ENCODE results near the gene NACA.
A peak's percentile ranks its signal among the peaks of the same experiment; 100 is the strongest.
"Not testable (repeated sequence)": the region's sequence is repeated elsewhere in the genome, so short reads cannot be mapped to it uniquely, and the experiment has no call there.

The NACA gene

DNA sequence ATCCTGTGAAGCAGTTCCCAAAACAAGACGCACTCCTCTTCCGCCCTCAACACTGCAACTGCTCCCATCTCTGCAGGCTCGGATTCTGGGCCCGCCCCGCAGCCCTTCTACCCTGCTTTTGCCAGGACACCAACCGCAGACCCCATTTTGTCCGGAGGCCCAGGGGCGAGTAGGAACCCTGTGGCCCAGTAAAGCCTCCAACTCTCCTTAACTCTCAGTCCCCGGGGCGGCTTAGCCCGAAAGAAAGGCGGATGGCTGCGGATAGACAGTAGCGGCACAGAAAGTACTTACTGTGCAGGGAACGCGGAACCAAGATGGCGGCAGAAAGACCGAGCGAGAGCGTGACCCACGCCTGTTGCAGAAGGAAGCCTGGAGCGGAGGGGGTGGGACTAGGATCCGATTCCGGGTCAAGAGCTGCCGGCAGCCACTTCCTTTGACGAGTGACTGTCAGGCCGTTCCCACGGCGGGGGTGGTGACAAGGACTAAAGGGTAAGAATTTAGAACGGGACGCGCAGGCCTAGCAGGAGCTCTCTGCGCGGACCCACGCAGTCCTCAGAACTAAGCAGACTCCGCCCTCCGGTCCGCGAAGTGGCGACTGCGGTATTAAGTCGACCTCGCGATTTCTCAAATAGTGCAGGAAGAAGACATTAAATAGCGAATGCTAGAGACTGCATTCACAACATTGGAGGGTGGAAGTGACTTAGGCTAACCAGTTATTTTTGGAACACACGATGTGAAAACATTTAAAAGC, at the start of gene NACA:
Gene NACA (minus strand): TSS at position 328 of the 751 bp plus-strand sequence. CDS start 778 bp downstream, outside the sequence.
- peak; percentile 95 for DNase-seq (ENCODE audit: low read depth in 2 of 2)

DNA sequence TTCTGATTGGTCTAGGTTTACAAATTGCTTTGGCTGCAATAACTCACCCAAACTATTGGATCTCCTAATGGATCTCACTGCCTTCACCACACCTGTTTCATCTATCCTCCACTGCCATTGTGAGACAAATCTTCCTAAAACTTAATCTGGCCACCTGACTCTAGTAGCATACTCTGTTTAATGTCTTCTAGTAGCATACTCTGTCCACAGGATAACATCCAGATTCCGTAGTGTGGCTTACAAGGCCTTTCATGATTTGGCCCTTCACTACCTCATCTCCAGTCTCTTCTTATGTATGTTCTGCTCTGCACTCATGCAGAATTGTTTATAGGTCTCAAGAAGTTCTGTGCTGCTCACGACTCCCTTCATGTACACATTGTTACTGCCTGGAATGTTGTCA, 48.0 kb upstream of the NACA start:
- DNase-seq (ENCODE audit: low read depth in 2 of 2), result no peak

DNA sequence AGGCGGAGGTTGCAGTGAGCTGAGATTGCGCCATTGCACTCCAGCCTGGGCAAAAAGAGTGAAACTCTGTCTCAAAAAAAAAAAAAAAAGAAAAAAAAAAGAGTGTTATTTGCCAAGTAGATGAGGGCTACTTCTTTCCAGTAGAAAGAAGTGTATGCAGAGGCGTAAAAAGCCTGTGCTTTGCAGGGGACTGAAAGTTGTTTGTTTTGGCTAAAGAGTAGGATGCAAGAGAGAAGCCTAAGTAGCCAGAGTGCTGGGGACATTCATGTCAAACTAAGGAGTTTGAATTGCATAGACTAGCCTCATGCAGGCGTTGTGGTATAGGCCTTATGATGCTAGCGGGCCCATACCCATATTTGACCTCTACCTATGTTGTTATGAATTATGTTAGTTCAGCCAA, 47.5 kb upstream of the NACA start:
- no peak for DNase-seq (ENCODE audit: low read depth in 2 of 2)

DNA sequence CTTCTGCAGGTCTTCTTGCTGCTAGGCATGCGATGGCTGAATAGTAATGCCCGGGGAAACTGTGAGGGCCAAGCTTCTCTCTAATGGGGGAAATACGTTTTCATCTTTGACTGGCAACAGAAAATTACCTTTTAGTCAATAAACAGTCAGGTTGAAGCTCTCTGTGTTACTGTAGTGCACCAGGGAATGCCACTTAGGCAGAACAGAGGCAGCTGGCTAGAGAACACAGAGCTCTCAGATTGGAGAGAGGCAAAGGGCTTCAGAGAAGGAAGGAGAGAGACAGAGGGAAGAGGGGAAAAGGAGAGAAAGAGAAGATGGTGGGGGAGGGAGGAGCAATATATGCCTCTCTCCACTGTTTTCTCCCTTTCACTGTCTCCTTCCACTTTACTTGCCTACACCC, 44.8 kb upstream of the NACA start:
- no peak for DNase-seq (ENCODE audit: low read depth in 2 of 2)

DNA sequence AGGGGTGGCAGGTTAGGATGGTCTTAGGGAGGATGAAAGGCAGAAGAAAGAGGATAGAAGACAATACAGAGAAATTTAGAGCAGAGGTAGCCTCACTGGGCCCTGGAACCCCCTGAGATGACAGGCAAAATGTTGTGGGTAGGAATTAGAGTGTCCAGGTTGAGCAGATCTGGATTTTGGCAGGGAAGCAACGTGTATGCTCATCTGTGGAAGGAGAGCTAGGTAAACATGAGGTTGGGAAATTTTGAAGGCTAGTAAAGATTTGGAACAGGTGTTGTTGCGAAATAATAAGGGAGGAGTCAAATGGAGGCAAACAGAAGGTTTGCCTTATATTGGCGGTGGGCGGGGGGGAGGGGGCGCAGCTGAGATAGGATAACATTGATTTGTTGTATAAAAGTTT, 43.3 kb upstream of the NACA start:
- no peak for DNase-seq (ENCODE audit: low read depth in 2 of 2)

DNA sequence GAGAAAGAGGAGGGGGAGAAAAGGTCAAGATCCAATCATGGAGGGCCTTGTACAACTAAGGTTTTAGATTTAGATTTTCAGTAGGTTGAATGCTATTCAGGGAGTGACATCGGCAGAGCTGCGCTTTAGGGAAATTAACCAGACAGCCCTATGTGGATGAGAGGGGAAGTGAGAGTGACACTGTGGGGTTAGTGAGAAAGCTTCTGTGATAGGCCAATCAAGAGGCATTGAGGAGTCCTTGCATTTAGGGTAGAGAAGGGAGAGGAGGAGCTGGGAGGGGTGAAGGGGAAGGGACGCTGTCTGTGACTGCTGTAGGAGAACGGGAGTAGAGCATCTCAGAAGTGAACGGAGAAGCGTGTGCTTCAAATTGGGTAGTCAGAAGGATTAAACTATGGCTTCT, 41.4 kb upstream of the NACA start:
- no peak for DNase-seq (ENCODE audit: low read depth in 2 of 2)

DNA sequence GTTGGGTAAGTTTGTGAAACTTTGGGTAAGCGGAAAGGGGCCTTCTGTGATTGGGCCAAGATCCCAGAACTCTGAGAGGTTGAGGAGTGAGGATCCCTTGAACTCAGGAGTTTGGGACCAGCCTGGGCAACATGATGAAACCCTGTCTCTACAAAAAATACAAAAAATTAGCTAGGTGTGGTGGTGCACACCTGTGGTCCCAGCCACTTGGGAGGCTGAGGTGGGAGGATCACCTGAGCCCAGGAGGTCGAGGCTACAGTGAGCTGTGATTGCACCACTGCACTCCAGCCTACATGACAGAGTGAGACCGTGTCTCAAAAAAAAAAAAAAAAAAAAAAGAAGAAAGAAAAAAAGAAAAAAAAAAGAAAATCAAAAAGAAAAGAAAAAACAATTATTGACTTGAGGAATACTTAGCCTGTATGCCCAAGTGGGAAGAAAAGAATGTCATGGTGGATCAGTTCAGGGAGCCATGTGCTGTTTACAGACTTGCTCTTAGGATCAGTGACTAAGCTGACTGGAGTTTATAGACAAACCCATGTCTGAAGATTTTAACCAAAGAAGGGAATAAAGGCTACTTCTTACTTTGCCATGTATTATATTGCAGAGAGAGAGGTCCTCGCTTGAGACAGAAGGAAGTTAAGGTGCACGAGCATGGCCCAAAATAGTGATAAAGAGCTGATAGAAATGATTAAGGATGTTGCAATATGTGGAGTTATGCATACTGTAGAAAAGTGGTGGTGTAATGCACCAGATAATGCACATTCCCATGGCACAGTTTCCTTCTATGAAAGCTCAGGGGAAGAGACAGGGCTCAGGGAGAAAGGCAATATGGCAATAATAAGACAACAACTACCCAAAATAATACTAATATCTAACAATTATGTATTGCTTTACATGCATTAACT, 38.9 kb upstream of the NACA start:
- DNase-seq (ENCODE audit: low read depth in 2 of 2), result peak in 1 of 2 experiments; percentile 6

DNA sequence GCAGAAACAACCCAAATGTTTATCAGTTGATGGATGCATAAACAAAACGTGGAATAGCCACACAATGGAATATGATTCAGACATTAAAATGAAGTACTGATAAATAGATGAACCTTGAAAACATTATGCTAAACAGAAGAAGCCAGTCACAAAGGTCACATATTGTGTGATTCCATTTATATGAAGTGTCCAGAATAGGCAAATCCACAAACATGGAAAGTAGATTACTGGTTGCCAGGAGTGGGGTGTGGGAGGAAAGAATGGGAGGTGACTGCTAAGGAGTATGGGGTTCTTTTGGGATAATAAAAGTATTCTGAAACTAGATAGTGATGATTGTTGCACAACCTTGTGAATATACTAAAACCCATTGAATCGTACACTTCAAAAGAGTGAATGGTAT, 36.7 kb upstream of the NACA start:
- no peak for DNase-seq (ENCODE audit: low read depth in 2 of 2)

DNA sequence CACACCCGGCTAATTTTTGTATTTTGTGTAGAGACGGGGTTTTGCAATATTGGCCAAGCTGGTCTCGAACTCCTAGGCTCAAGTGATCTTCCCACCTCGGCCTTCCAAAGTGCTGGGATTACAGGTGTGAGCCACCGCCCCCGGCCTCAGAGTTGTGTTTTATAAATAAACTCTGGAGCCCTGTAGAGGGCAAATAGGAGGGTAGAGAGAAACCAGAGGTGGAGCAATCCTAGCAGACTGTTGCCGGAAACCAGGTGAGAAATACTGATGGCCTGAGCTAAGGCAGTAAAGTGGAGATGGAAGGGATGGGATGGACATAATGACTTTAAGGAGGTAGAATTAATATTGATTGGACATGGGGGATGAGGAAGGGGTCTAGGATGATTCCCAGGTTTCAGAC, 35.4 kb upstream of the NACA start:
- no peak for DNase-seq (ENCODE audit: low read depth in 2 of 2)

DNA sequence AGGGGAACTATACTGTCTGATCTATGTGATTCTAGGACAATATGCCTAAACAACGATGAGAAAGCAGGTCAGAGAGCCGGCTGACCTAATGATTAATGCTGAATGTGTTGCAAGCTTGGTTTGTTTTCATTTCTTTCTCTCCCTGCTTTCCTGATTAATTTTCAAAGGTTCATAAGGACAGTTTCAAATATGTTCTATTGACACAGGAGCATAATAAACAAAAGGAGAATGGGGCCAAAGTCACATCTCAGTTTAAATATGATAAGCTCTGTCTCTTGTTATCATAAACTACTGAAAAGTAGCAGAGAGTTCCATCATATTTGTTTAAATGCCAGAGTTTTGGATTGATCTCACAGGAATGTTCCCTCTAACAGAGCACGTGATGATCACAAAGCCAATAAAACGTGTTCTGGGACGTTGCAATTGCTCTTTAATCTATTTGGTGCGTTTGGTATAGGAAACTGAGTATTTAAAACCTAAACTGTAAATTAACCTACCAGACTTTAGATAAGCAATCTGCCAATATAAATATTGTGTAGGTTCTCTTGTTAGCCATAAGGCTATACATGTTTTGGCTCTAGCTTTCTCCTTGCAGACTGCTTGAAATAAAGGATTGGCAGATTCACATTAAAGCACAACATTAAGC, 34.3 kb upstream of the NACA start:
- no peak for DNase-seq (ENCODE audit: low read depth in 2 of 2)

DNA sequence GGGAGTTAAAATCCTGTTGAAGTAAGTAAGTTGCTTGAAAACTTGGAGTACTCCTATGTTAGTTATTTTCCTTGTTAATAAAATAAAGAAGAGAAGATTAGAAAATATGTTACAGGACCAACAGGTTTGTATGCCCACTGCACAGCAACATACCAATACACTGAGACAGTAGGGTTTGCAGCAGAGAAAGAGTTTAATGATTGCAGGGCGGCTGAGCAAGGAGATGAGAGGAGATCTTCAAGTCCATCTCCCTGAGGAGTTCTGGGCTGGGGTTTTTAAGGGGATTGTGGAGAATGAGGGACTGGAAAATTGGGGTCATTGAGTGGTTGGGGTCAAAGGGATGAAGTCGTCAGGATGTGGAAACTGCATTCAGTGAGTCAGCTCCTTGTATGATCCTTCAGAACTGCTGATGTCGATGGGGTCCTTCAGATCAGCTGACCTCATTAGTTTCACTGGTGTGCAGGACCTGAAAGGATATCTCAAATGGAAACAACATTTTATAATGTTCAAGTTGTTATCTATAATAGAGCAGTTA, 33.7 kb upstream of the NACA start:
- DNase-seq (ENCODE audit: low read depth in 2 of 2), result no peak

DNA sequence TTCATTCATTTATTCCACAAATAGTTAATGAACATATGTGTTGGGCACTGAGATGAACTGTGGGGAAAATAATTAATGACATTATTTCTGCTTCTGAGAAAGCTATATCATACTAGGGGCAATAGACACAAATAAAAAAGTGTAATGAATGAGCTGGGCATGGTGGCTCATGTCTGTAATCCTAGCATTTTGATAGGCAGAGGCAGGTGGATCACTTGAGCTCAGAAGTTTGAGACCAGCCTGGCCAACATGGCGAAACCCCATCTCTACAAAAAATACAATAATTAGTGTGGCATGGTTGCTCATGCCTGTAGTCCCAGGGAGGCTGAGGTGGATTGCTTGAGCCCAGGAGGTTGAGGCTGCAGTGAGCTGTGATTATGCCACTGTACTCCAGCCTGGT, 32.9 kb upstream of the NACA start:
- not testable (repeated sequence) for DNase-seq (ENCODE audit: low read depth in 2 of 2)

DNA sequence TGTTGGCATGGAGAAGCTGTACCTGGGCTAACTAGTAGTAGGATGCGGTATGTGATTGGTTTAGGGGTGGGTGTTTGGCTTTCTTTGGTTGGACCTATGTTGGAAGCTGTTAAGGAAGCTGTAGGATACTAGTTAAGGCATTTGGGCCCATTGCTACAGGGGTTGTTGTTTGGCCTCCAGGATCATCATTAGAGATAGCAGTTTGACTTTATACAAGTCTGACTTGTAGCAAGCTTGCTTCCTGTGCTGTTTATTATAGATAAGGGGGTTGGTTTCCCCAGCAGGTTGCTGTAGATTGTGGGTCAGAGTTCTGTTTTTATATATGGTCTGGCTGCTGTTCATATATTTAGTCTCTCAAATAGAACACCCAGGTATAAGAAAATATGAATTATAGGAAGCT, 28.5 kb upstream of the NACA start:
- DNase-seq (ENCODE audit: low read depth in 2 of 2), result no peak

DNA sequence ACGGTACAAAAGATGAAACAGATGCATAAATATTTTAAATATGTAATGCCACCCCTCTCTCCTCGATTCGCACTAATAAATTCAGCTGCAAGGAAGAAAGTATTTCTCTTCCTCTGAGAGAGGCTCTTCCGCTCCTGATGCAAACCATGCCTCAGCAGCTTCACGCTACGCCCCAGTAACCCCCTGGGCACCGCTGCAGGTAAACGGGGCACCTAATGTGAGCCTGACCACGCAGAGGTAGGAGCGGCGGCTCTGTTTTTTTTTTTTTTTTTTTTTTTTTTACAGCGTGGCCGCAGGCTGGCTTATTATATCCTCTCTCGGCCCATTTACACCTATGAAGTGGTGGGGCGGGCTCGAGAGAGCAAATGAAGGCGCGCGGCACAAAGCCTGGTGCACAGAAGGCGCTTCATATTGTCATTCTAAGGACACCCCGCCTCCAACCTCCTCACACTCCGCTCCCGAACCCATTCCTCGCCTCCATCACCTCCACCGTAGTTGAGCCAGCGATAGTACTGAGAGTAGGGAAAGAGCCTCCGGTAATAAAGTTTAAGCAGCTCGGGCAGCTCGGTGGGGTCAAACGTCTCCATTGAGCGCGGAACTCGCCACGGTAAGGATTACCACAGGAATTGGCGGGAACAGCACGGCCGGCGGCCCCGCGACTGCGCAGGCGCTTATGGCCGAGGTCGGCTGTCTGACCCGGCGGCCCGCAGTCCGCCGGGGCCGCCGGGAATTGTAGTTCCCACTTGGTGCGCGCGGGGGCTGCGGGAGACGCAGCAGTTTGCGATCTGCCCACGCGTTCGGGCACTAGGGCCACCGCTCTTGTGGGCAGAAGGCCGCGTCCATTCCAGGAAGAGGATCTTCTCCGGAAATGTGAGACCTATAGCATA, 26.9 kb upstream of the NACA start, which contains the start of gene PRIM1:
Gene PRIM1 (minus strand): TSS at position 612 of the 887 bp plus-strand sequence. CDS start 25 bp downstream, at position 587.
- DNase-seq (ENCODE audit: low read depth in 2 of 2), result peak; percentile 34 to 42

DNA sequence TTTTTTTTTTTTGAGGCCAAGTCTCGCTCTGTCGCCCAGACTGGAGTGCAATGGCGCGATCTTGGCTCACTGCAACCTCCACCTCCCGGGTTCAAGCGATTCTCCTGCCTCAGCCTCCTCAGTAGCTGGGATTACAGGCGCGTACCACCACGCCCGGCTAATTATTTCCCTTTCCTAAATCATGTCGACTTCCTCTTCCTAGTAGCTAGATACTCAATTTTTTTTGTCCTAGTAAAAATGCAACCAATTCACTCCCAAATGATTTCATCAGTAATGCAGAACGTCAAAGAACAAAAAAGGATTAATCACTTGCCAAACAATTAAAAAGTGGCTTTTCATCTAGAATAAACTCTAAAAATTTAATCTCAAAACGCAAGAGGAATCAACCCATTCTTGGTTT, 25.5 kb upstream of the NACA start:
- DNase-seq (ENCODE audit: low read depth in 2 of 2), result not testable (repeated sequence)

DNA sequence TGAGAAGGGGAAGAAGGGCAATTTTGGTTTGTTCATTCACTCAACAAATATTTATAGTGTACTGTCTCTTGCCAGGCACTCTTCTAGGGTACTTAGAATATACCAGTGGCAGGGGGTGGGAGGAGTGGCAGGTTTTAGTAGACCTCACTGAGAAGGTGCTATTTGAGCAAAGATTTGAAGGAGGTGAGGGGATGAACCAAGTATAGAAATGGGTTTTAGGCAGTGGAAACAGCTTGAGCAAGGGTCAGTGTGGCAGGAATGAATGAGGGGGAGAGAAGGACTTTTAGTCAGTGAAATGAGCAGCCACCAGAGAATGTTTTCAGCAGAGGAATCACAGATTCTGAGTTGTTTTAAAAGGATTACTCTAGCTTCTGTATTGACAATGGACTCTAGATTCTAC, 24.8 kb upstream of the NACA start:
- DNase-seq (ENCODE audit: low read depth in 2 of 2), result no peak

DNA sequence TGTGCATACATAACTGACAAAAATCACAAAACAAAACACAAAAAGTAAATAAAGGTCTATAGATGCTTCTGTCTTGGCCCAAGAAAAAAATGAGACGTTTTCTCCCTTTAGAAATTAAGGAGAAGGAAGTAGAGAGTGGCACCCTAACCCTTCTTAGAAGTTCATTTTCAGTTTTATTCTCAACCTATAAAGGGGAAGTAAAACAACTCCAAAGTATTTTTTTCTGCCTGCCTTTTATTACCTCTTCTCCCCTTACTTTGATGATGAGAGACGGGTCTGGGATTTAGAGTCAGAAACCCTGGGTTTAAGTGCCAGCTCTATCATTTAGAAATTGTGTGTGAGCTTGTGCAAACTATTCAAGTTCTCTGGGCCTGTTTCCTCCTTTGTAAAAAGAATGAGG, 24.3 kb upstream of the NACA start:
- no peak for DNase-seq (ENCODE audit: low read depth in 2 of 2)

DNA sequence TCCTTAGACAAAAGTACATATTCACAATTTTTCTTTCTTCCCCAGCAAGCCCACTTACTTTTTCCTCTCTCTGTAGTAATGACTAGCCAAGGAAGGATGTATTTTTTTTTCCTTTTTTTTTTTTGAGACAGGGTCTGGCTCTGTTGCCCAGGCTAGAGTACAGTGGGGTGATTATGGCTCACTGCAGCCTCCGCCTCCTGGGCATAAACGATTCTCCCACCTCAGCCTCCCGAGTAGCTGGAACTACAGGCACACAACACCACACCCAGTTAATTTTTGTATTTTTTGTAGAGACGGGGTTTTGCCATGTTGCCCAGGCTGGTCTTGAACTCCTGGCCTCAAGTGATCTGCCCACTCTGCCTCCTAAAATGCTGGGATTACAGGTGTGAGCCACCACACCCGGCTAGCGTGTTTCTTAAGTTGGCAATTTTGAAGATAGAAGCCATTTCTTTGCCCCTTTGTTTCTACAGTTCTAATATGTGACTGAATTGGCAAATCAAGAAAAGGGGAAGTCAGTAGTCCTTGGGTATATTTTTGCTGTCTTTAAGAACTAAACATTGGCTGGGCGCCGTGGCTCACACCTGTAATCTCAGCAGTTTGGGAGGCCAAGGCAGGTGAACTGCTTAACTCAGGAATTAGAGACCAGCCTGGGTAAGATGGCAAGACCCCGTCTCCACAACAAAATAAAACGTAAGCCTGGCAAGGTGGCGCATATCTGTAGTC, 3.2 kb upstream of the NACA start:
- no peak for DNase-seq (ENCODE audit: low read depth in 2 of 2)

DNA sequence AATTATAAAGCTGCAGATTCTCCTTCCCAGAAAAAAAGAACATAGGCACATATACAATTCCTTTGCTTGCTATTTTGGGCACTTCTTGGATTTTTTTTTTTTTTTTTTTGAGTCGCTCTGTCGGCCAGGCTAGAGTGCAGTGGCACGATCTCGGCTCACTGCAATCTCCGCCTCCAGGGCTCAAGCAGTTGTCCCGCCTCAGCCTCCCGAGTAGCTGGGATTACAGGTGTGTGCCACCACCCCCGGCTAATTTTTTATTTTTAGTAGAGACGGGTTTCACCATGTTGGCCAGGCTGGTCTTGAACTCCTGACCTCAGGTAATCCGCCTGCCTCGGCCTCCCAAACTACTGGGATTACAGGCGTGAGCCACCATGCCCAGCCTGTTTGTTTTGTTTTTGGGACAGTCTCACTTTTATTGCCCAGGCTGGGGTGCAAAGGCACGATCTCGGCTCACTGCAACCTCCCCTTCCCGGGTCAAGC, 1.1 kb upstream of the NACA start:
- not testable (repeated sequence) for DNase-seq (ENCODE audit: low read depth in 2 of 2)

DNA sequence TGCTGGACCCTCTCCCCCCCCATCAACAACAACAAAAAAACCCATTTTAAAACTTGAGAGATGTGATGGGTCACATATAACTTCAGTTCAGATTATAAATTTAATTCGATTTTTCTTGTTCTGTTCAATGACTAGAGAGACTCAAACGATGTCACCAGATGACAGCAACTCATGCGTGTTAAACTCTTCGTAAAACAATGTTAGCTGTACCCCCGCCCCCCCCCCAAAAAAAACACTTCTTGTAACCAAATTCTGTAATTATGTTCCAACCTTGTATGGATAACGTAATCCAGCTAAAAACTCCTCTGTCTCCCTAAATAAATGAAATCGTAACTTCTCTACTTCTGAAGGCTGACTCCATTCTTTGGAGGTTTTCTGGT, 614 bp upstream of the NACA start:
- no peak for DNase-seq (ENCODE audit: low read depth in 2 of 2)

DNA sequence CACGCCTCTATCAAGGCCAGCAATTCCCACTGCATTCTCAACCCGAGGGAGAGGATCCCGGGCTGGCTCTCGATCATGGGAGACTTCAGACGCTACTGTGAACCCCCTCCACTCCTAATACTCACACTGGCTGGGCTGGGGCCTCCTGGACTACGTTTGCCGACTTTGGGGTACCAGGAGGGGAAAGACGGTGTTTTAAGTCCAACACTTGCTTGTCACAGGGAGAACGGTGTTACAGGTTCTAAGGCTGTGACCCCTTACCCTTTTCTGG, 463 bp downstream of the NACA start:
- DNase-seq (ENCODE audit: low read depth in 2 of 2), result no peak

Data from fibroblast of skin of left quadriceps (primary cell).